C4-2B (cell line): Measurements from ENCODE around the gene TAPBPL.
"Not testable (repeated sequence)": the region's sequence is repeated elsewhere in the genome, so short reads cannot be mapped to it uniquely, and the experiment has no call there.

ENCODE experiments used
- H3K27ac ChIP-seq: fragments of 450-650 bp; 2 replicates; pipeline ENCODE4 v1.5.1; 2017
- ZFX ChIP-seq: fragments of 450-650 bp; IDR thresholded peaks from 2 replicates; pipeline ENCODE4 v1.6.1; 2017
- TF ChIP-seq, protein P1 (sequence below): fragments of 450-650 bp; conservative IDR thresholded peaks from 2 replicates; pipeline ENCODE4 v1.5.1; 2017; ENCODE audit warnings: mild to moderate bottlenecking

Gene TAPBPL

GRCh38 chr12:6471989-6472360 lies 20.1 kb downstream of the TAPBPL start:
- no peak overlapping the region for H3K27ac ChIP-seq
- TF ChIP-seq, protein P1, sequence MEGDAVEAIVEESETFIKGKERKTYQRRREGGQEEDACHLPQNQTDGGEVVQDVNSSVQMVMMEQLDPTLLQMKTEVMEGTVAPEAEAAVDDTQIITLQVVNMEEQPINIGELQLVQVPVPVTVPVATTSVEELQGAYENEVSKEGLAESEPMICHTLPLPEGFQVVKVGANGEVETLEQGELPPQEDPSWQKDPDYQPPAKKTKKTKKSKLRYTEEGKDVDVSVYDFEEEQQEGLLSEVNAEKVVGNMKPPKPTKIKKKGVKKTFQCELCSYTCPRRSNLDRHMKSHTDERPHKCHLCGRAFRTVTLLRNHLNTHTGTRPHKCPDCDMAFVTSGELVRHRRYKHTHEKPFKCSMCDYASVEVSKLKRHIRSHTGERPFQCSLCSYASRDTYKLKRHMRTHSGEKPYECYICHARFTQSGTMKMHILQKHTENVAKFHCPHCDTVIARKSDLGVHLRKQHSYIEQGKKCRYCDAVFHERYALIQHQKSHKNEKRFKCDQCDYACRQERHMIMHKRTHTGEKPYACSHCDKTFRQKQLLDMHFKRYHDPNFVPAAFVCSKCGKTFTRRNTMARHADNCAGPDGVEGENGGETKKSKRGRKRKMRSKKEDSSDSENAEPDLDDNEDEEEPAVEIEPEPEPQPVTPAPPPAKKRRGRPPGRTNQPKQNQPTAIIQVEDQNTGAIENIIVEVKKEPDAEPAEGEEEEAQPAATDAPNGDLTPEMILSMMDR = no peak
- no peak for TF ChIP-seq ZFX

DNA sequence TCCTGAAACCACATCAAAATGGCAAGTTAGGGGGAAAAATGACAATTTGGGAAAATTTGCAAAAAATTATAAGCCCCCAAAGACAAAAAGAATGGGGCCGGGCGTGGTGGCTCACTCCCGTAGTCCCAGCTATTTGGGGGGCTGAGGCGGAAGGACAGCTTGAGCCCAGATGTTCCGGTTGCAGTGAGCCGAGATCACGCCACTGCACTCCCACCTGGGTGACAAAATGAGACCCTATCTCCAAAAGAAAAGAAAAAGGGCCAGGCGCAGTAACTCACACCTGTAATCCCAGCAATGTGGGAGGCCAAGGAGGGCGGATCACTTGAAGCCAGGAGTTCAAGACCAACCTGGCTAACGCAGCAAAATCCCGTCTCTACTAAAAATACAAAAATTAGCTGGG lies 20.6 kb downstream of the TAPBPL start:
- TF ChIP-seq ZFX = no peak
- TF ChIP-seq, protein P1 = no peak
- no peak overlapping the region for H3K27ac ChIP-seq

DNA sequence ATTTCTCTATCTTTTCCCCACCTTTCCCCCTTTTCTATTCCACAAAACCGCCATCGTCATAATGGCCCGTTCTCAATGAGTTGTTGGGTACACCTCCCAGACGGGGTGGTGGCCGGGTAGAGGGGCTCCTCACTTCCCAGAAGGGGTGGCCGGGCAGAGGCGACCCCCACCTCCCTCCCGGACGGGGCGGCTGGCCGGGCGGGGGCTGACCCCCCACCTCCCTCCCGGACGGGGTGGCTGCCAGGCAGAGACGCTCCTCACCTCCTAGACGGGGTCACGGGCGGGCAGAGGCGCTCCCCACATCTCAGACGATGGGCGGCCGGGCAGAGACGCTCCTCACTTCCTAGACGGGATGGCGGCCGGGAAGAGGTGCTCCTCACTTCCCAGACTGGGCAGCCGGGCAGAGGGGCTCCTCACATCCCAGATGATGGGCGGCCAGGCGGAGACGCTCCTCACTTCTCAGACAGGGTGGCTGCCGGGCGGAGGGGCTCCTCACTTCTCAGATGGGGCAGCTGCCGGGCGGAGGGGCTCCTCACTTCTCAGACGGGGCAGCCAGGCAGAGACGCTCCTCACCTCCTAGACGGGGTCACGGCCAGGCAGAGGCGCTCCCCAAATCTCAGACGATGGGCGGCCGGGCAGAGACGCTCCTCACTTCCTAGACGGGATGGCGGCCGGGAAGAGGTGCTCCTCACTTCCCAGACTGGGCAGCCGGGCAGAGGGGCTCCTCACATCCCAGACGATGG lies 23.6 kb downstream of the TAPBPL start:
- not testable (repeated sequence) for H3K27ac ChIP-seq

DNA sequence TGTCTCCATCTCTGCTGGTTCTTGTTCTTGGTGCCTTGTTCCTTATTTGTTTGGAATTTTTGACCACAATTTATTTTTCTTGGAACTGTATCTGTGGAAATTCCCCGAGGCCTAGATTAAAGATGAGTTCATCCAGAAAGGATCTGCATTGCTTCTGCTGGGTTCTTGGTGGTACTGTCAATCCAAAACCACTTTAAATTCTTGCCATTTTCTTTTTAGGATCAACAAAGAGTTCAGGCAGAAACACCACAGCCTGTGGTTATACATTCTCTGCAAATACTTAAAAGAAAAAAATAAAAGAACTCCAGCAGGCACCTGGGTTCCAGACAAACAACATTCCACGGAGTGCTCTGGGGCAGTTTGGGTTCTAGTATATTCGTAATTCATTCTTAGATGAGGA lies 24.6 kb downstream of the TAPBPL start:
- TF ChIP-seq, protein P1 = no peak
- TF ChIP-seq ZFX = no peak
- H3K27ac ChIP-seq = no peak overlapping the region

DNA sequence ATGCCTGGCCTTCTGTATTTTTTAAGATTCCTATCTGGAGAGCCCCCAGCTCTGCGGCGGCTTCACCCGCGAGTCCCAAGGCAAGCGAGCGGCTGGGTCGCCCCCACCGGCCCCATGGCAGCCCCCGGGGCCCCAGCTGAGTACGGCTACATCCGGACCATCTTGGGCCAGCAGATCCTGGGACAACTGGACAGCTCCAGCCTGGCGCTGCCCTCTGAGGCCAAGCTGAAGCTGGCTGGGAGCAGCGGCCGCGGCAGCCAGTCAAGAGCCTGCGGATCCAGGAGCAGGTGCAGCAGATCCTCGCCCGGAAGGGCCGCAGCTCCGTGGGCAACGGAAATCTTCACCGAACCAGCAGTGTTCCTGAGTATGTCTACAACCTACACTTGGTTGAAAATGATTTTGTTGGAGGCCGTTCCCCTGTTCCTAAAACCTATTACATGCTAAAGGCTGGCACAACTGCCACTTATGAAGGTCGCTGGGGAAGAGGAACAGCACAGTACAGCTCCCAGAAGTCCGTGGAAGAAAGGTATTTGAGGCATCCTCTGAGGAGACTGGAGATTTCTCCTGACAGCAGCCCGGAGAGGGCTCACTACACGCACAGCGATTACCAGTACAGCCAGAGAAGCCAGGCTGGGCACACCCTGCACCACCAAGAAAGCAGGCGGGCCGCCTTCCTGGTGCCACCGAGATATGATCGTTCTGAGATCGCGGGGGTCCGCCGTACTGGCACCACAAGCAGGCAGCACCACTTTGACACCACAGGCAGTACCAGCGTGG lies 25.9 kb downstream of the TAPBPL start:
- not testable (repeated sequence) for H3K27ac ChIP-seq

DNA sequence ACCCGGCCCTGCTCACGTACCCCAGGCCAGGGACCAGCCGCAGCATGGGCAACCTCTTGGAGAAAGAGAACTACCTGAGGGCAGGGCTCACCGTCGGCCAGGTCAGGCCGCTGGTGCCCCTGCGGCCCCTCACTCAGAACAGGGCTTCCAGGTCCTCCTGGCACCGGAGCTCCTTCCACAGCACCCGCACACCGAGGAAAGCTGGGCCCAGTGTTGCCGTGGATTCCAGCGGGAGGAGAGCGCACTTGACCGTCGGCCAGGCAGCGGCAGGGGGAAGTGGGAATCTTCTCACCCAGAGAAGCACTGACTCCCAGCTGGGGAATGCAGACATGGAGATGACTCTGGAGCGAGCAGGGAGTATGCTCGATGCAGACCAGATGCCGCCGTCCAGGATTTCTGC lies 26.6 kb downstream of the TAPBPL start:
- TF ChIP-seq, protein P1 = no peak
- no peak for TF ChIP-seq ZFX

DNA sequence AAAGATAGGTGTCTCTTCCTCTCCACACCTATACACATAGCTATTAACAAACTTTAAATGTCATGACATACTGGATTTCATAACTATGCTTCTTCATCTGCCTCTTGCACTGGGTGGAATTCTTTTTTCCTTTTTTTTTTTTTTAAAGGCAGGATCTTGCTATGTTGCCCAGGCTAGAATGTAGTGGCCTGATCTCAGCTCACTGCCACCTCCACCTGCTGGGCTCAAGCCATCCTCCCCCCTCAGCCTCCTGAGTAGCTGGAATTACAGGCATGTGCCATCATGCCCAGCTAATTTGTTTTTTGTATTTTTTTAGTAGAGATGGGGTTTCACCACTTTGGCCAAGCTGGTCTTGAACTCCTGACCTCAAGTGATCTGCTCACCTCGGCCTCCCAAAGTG lies 36.4 kb downstream of the TAPBPL start:
- no peak for TF ChIP-seq ZFX
- TF ChIP-seq, protein P1 = no peak
- no peak overlapping the region for H3K27ac ChIP-seq

More for the DNA sequence above, 26.6 kb downstream of the TAPBPL start:
- no peak overlapping the region for H3K27ac ChIP-seq

DNA sequence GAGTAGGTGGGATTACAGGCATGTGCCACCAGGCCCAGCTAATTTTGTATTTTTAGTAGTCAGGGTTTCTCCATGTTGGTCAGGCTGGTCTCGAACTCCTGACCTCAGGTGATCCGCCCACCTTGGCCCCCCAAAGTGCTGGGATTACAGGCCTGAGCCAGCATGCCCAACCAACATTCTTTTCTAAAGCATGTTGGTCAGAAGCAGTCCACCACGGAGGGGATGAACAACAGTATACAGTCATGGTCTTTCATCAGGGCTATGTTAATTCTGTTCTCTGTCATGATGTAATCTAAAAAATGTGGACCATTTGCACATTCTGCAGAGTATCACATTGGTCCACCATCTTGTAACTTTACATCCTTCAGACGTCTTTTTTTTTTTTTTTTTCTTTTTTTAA lies 37.6 kb downstream of the TAPBPL start:
- TF ChIP-seq ZFX = no peak
- TF ChIP-seq, protein P1 = no peak
- H3K27ac ChIP-seq = no peak overlapping the region

- not testable (repeated sequence) for H3K27ac ChIP-seq
Observed at GRCh38 chr12:6490673-6491072, 38.8 kb downstream of the TAPBPL start.
